H9 (cell line): ENCODE results near the gene CENPO. TPM values are rescaled to one million over a fixed set of nuclear protein-coding genes. Genes with fewer than 3 reads are reported as not detected.

Source experiments
- DNase-seq: peaks from one replicate; pipeline ENCODE4 v3.0.0-alpha.2; 2017
- H2AFZ ChIP-seq: one replicate; pipeline ENCODE4 v1.6.1; 2013; ENCODE audit warnings: mild to moderate bottlenecking, low read length, control low read depth, moderate library complexity
- H2AK5ac ChIP-seq: 2 replicates; pipeline ENCODE4 v1.6.1; 2013; ENCODE audit warnings: low read length, control low read depth, mixed read lengths; ENCODE audit not compliant: insufficient read length
- H2BK120ac ChIP-seq: one replicate; pipeline ENCODE4 v1.6.1; 2013; ENCODE audit warnings: low read depth, mild to moderate bottlenecking, low read length, control low read depth, inconsistent platforms; ENCODE audit not compliant: poor library complexity, severe bottlenecking
- H2BK12ac ChIP-seq: 2 replicates; pipeline ENCODE4 v1.6.1; 2013; ENCODE audit warnings: low read length, control low read depth, mixed read lengths, low read depth; ENCODE audit not compliant: insufficient read length
- H2BK15ac ChIP-seq: 2 replicates; pipeline ENCODE4 v1.6.1; 2013; ENCODE audit warnings: low read depth, low read length, control low read depth
- H2BK20ac ChIP-seq: one replicate; pipeline ENCODE4 v1.6.1; 2013; ENCODE audit warnings: low read depth, mild to moderate bottlenecking, low read length, control low read depth, inconsistent platforms; ENCODE audit not compliant: poor library complexity, severe bottlenecking
- H2BK5ac ChIP-seq: 2 replicates; pipeline ENCODE4 v1.6.1; 2013; ENCODE audit warnings: low read length, control low read depth, mixed read lengths; ENCODE audit not compliant: insufficient read length
- H3K14ac ChIP-seq: 2 replicates; pipeline ENCODE4 v1.6.1; 2013; ENCODE audit warnings: low read length, control low read depth; ENCODE audit not compliant: insufficient read depth
- H3K18ac ChIP-seq: 2 replicates; pipeline ENCODE4 v1.6.1; 2013; ENCODE audit warnings: low read depth, mild to moderate bottlenecking, mixed read lengths, low read length, control low read depth; ENCODE audit not compliant: insufficient read length
- H3K23ac ChIP-seq: 2 replicates; pipeline ENCODE4 v1.6.1; 2013; ENCODE audit warnings: low read length, control low read depth, mixed read lengths, low read depth; ENCODE audit not compliant: insufficient read length
- H3K23me2 ChIP-seq: 2 replicates; pipeline ENCODE4 v1.6.1; 2013; ENCODE audit warnings: low read depth, mild to moderate bottlenecking, mixed read lengths, low read length, control low read depth; ENCODE audit not compliant: insufficient read length, poor library complexity, severe bottlenecking
- H3K27ac ChIP-seq: 2 replicates; pipeline ENCODE4 v1.5.1; 2013; ENCODE audit warnings: low read length, control low read depth, mixed read lengths, low read depth; ENCODE audit not compliant: insufficient read length
- H3K27me3 ChIP-seq: 2 replicates; pipeline ENCODE4 v1.6.1; 2013; ENCODE audit warnings: low read length, control low read depth, inconsistent platforms; ENCODE audit not compliant: insufficient read depth
- H3K4ac ChIP-seq: 2 replicates; pipeline ENCODE4 v1.6.1; 2013; ENCODE audit warnings: low read depth, mild to moderate bottlenecking, control low read depth, inconsistent platforms, low read length, moderate library complexity
- H3K4me1 ChIP-seq: 2 replicates; pipeline ENCODE4 v1.6.1; 2013; ENCODE audit warnings: low read length, control low read depth, inconsistent platforms; ENCODE audit not compliant: insufficient read depth
- H3K4me2 ChIP-seq: 2 replicates; pipeline ENCODE4 v1.6.1; 2013; ENCODE audit warnings: low read length, control low read depth, mixed read lengths; ENCODE audit not compliant: insufficient read length, insufficient read depth
- H3K56ac ChIP-seq: 2 replicates; pipeline ENCODE4 v1.6.1; 2013; ENCODE audit warnings: low read depth, mild to moderate bottlenecking, mixed read lengths, low read length, control low read depth; ENCODE audit not compliant: insufficient read length
- H3K79me1 ChIP-seq: 2 replicates; pipeline ENCODE4 v1.6.1; 2013; ENCODE audit warnings: low read depth, mild to moderate bottlenecking, moderate library complexity, low read length, control low read depth, inconsistent platforms; ENCODE audit not compliant: insufficient read depth, poor library complexity, severe bottlenecking
- H3K79me2 ChIP-seq: 2 replicates; pipeline ENCODE4 v1.6.1; 2013; ENCODE audit warnings: low read length, control low read depth, inconsistent platforms; ENCODE audit not compliant: insufficient read depth
- H3K9ac ChIP-seq: 2 replicates; pipeline ENCODE4 v1.6.1; 2013; ENCODE audit warnings: low read length, control low read depth, mixed read lengths; ENCODE audit not compliant: insufficient read length; ENCODE audit errors: extremely low read depth
- H3K9me3 ChIP-seq: one replicate; pipeline ENCODE4 v1.6.1; 2013; ENCODE audit warnings: low read depth, low read length, inconsistent platforms; ENCODE audit not compliant: control insufficient read depth
- H3T11ph ChIP-seq: one replicate; pipeline ENCODE4 v1.6.1; 2013; ENCODE audit warnings: mild to moderate bottlenecking, low read length, control low read depth, inconsistent platforms
- H4K20me1 ChIP-seq: one replicate; pipeline ENCODE4 v1.6.1; 2013; ENCODE audit not compliant: control insufficient read depth, insufficient read length, insufficient read depth
- H4K5ac ChIP-seq: 2 replicates; pipeline ENCODE4 v1.6.1; 2013; ENCODE audit warnings: low read depth, mild to moderate bottlenecking, mixed read lengths, low read length, control low read depth; ENCODE audit not compliant: insufficient read length
- H4K8ac ChIP-seq: replicated peaks from 2 replicates; pipeline ENCODE4 v1.6.1; 2013; ENCODE audit warnings: low read length, control low read depth, mixed read lengths, low read depth; ENCODE audit not compliant: insufficient read length
- H4K91ac ChIP-seq: 2 replicates; pipeline ENCODE4 v1.6.1; 2013; ENCODE audit warnings: low read depth, mild to moderate bottlenecking, moderate library complexity, mixed read lengths, low read length, control low read depth; ENCODE audit not compliant: insufficient read length
- H3K27ac Mint-ChIP-seq, 3 experiments: 2 replicates in 2 of 3; 3 replicates in 1 of 3; pipeline ENCODE4 v1.8.0; 2020 to 2021; ENCODE audit warnings: mixed read lengths in 3 of 3, mild to moderate bottlenecking in 1 of 3, moderate library complexity in 1 of 3
- H3K27me3 Mint-ChIP-seq: 2 replicates; pipeline ENCODE4 v1.8.0; 2021; ENCODE audit warnings: low read depth, mild to moderate bottlenecking, moderate library complexity, mixed read lengths
- H3K36me3 Mint-ChIP-seq, 3 experiments: 2 replicates in 2 of 3; 3 replicates in 1 of 3; pipeline ENCODE4 v1.8.0; 2020 to 2021; ENCODE audit warnings: low read depth in 3 of 3, mixed read lengths in 3 of 3; ENCODE audit not compliant: insufficient read depth in 1 of 3
- H3K4me1 Mint-ChIP-seq, 2 experiments: 2 replicates each; pipeline ENCODE4 v1.8.0; 2020; ENCODE audit warnings: mixed read lengths in 2 of 2
- H3K4me3 Mint-ChIP-seq, 2 experiments: 2 replicates in 1 of 2; 3 replicates in 1 of 2; pipeline ENCODE4 v1.8.0; 2020 to 2021; ENCODE audit warnings: mild to moderate bottlenecking in 2 of 2, mixed read lengths in 2 of 2, moderate library complexity in 1 of 2
- H3K9me3 Mint-ChIP-seq, 2 experiments: 2 replicates in 1 of 2; 3 replicates in 1 of 2; pipeline ENCODE4 v1.8.0; 2020; ENCODE audit warnings: mild to moderate bottlenecking in 2 of 2, mixed read lengths in 2 of 2, moderate library complexity in 1 of 2
- WGBS: extraction: QIAGEN DNeasy Blood & Tissue Kit; methylation state at CpG from one replicate; pipeline ENCODE4 v1.1.7; 2013; ENCODE audit warnings: missing lambda C conversion rate, low lambda C conversion rate, mixed read lengths; ENCODE audit not compliant: insufficient read length; ENCODE audit errors: extremely low coverage; 5-methylcytosine and 5-hydroxymethylcytosine counted together
- total RNA-seq: library from RNA; stranded (reverse); gene quantifications from 2 replicates; pipeline ENCODE4 v1.2.1, GENCODE V29; 2021
- TF ChIP-seq, protein P1 (sequence below): fragments of 200-600 bp; sonication (generic); conservative IDR thresholded peaks from 3 replicates; pipeline ENCODE4 v1.8.0; 2021; ENCODE audit warnings: antibody characterized with exemption, mild to moderate bottlenecking

Gene CENPO
- total RNA-seq, 1 experiment from 2014 or later, result 49.5 TPM

DNA sequence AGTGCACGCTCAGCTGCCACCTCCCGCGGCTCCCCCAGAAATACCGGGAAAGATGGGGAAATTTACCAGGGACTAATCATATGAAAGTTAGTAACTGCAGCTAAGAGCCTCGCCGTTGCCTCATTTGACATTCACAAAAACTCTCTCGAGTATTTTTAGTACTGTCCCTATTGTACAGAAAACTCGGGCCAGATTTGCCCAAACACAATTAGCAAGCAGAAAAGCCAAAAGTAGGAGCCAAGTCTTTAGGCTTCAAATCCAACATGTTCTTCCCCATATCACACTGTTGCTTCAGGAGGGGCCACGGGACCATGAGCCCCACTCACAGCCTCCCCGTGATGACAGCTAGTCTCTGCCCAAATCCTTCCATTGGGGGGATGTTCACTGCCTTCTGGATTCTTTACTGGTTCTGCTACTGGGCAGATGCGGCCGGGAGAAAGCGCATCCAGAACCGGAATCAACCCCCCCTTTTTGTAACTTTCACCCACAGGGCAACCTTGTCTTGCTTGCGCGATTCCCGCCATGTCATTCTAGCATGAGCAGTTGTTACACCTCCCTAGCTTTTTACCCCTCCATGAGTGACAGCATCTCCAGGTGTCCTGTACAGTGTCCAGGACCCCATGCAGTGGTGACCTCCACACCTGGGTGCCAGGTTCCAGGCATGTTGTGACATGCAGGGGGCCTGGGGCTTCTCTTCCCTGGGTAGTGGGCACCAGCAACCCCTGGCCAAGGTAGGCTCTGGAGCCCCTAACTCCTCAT is 35.2 kb downstream of the CENPO start:
- Mint-ChIP-seq H3K4me3 (no peak overlapping the region), H3K27me3 (no peaks in the 10 kb centered on the region; the same call in none of the 2 replicates), H3K36me3 (peaks cover 24 to 34% (median 27%) of the 10 kb centered on the region in 3 experiments), H3K4me1 (peaks cover 36 to 40% of the 10 kb centered on the region in 2 experiments), H3K27ac (0 out of 7 replicates have a peak overlapping the region, but pooled peaks of 1 of the 3 experiments have one; percentile 14), H3K9me3 (peaks cover under 1 to 3% of the 10 kb centered on the region in 2 experiments; a peak in 3 of 5 replicates)
- H4K5ac ChIP-seq, result no peak overlapping the region
- H3K4me1 ChIP-seq, result peaks cover 2% of the 10 kb centered on the region; the same call in 1 of the 2 replicates
- no peaks in the 10 kb centered on the region for H3K23me2 ChIP-seq
- H2AK5ac ChIP-seq, result no peak overlapping the region
- WGBS, result no CpG with 5 or more reads among the region's 17 CpGs
- H3T11ph ChIP-seq, result no peak overlapping the region
- no peak overlapping the region for H4K91ac ChIP-seq
- no peak overlapping the region for H3K18ac ChIP-seq
- no peak overlapping the region for H2BK12ac ChIP-seq
- H2AFZ ChIP-seq, result no peak overlapping the region
- H3K79me1 ChIP-seq, result no peaks in the 10 kb centered on the region
- TF ChIP-seq, protein P1, sequence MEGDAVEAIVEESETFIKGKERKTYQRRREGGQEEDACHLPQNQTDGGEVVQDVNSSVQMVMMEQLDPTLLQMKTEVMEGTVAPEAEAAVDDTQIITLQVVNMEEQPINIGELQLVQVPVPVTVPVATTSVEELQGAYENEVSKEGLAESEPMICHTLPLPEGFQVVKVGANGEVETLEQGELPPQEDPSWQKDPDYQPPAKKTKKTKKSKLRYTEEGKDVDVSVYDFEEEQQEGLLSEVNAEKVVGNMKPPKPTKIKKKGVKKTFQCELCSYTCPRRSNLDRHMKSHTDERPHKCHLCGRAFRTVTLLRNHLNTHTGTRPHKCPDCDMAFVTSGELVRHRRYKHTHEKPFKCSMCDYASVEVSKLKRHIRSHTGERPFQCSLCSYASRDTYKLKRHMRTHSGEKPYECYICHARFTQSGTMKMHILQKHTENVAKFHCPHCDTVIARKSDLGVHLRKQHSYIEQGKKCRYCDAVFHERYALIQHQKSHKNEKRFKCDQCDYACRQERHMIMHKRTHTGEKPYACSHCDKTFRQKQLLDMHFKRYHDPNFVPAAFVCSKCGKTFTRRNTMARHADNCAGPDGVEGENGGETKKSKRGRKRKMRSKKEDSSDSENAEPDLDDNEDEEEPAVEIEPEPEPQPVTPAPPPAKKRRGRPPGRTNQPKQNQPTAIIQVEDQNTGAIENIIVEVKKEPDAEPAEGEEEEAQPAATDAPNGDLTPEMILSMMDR, result no peak
- no peaks in the 10 kb centered on the region for H3K27me3 ChIP-seq
- no peak overlapping the region for H3K23ac ChIP-seq
- no peak overlapping the region for H3K4ac ChIP-seq
- no peaks in the 10 kb centered on the region for H3K9me3 ChIP-seq
- H2BK5ac ChIP-seq, result no peak overlapping the region
- no peak overlapping the region for H2BK20ac ChIP-seq
- H3K79me2 ChIP-seq, result no peaks in the 10 kb centered on the region
- H3K9ac ChIP-seq, result no peak overlapping the region
- no peak overlapping the region for H3K27ac ChIP-seq
- no peak overlapping the region for H3K4me2 ChIP-seq
- H4K8ac ChIP-seq, result no peak overlapping the region
- DNase-seq, result no peak
- H2BK120ac ChIP-seq, result no peak overlapping the region
- no peak overlapping the region for H3K56ac ChIP-seq
- H4K20me1 ChIP-seq, result no peaks in the 10 kb centered on the region
- H3K14ac ChIP-seq, result no peak overlapping the region
- H2BK15ac ChIP-seq, result no peak overlapping the region
